Peyer's patch (tissue), 4 donors: ENCODE results near the gene CBX1.

ENCODE experiments used
- POLR2A ChIP-seq, 2 donors: fragments of 450-650 bp; IDR thresholded peaks; one replicate each; pipeline ENCODE4 v1.5.1; 2017; ENCODE audit warnings: antibody characterized with exemption in 2 of 2, mild to moderate bottlenecking in 2 of 2, moderate library complexity in 2 of 2
- TF ChIP-seq, protein P1 (sequence below), 6 experiments: fragments of 450-650 bp in 4 of 6; fragments of 200-600 bp in 2 of 6; sonication (generic) in 1 of 6; IDR thresholded peaks; one replicate each; pipeline ENCODE4 v1.5.1; 2017 to 2019; ENCODE audit warnings: antibody characterized with exemption in 6 of 6, mild to moderate bottlenecking in 3 of 6, moderate library complexity in 1 of 6

DNA sequence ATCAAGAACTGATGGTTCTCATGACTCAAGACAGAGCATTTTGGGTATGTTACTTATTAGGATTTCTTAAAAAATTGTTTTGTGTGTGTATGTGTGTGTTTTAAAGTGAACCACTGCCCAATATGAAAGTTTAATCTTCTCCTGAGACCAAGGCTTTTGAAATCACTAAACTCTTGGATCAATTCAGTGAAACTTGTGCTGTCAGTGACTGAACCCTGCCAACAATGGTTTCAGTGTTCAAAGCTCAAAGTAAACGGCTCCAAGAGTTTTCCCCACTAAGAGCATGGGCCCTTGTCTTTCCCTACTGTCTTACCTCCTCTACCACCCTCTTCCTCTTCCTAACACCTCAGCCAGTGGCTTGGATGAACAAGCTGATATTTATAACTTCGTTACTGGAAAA, 31.1 kb downstream of the CBX1 start:
- TF ChIP-seq, protein P1, sequence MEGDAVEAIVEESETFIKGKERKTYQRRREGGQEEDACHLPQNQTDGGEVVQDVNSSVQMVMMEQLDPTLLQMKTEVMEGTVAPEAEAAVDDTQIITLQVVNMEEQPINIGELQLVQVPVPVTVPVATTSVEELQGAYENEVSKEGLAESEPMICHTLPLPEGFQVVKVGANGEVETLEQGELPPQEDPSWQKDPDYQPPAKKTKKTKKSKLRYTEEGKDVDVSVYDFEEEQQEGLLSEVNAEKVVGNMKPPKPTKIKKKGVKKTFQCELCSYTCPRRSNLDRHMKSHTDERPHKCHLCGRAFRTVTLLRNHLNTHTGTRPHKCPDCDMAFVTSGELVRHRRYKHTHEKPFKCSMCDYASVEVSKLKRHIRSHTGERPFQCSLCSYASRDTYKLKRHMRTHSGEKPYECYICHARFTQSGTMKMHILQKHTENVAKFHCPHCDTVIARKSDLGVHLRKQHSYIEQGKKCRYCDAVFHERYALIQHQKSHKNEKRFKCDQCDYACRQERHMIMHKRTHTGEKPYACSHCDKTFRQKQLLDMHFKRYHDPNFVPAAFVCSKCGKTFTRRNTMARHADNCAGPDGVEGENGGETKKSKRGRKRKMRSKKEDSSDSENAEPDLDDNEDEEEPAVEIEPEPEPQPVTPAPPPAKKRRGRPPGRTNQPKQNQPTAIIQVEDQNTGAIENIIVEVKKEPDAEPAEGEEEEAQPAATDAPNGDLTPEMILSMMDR (IDR thresholded peaks at IDR 0.05), result no peak
- TF ChIP-seq POLR2A (IDR thresholded peaks at IDR 0.05), result no peak
